Central memory CD4-positive, alpha-beta T cell (primary cell): Measurements from ENCODE around the gene SNX30.

Source experiments
- DNase-seq: peaks from one replicate; pipeline ENCODE4 v3.0.0; 2022

The SNX30 gene

GRCh38 chr9:112861155-112861554 lies 110.6 kb downstream of the SNX30 start:
- no peak for DNase-seq

GRCh38 chr9:112861638-112862555 lies 111.3 kb downstream of the SNX30 start:
- DNase-seq, result no peak

GRCh38 chr9:112863214-112863613 lies 112.7 kb downstream of the SNX30 start:
- no peak for DNase-seq

GRCh38 chr9:112863746-112864145 lies 113.2 kb downstream of the SNX30 start:
- DNase-seq, result no peak

- no peak for DNase-seq
These were observed 113.8 kb downstream of the SNX30 start for GRCh38 chr9:112864403-112864802.

- DNase-seq, result no peak
These were observed 114.4 kb downstream of the SNX30 start for GRCh38 chr9:112864982-112865381.

GRCh38 chr9:112866662-112867274 lies 116.2 kb downstream of the SNX30 start:
- DNase-seq, result no peak

GRCh38 chr9:112867275-112867991 lies 116.9 kb downstream of the SNX30 start:
- no peak for DNase-seq

GRCh38 chr9:112868461-112868860 lies 117.9 kb downstream of the SNX30 start:
- no peak for DNase-seq

- DNase-seq, result no peak
These were observed 118.5 kb downstream of the SNX30 start for GRCh38 chr9:112869041-112869529.

GRCh38 chr9:112869917-112870316 lies 119.4 kb downstream of the SNX30 start:
- no peak for DNase-seq

GRCh38 chr9:112870556-112870955 lies 120.0 kb downstream of the SNX30 start:
- no peak for DNase-seq

- DNase-seq, result no peak
These were observed 121.5 kb downstream of the SNX30 start for GRCh38 chr9:112872019-112872418.

GRCh38 chr9:112873773-112874405 lies 123.3 kb downstream of the SNX30 start:
- DNase-seq, result no peak

- no peak for DNase-seq
These were observed 128.2 kb downstream of the SNX30 start for GRCh38 chr9:112878752-112879151.

- no peak for DNase-seq
These were observed 130.1 kb downstream of the SNX30 start for GRCh38 chr9:112880650-112881049.

- no peak for DNase-seq
These were observed 130.8 kb downstream of the SNX30 start for GRCh38 chr9:112881331-112881730.

- DNase-seq, result no peak
These were observed 133.5 kb downstream of the SNX30 start for GRCh38 chr9:112884101-112884500.

GRCh38 chr9:112884721-112885120 lies 134.2 kb downstream of the SNX30 start:
- no peak for DNase-seq

GRCh38 chr9:112885324-112885723 lies 134.8 kb downstream of the SNX30 start:
- no peak for DNase-seq

- no peak for DNase-seq
These were observed 135.8 kb downstream of the SNX30 start for GRCh38 chr9:112886351-112886750.

GRCh38 chr9:112887381-112887780 lies 136.8 kb downstream of the SNX30 start:
- DNase-seq, result no peak
